HCT116 (cell line): ENCODE measurements around the gene CSTPP1.

Experiments
- EZH2 ChIP-seq: fragments of 200-600 bp; sonication (generic); IDR thresholded peaks from 2 replicates; pipeline ENCODE4 v1.6.1; 2017; ENCODE audit warnings: antibody characterized with exemption, mixed run types
- EZH2phosphoT487 ChIP-seq: fragments of 200-600 bp; IDR thresholded peaks from 2 replicates; pipeline ENCODE4 v1.6.1; 2018; ENCODE audit warnings: antibody characterized with exemption, borderline replicate concordance
- JUND ChIP-seq: IDR thresholded peaks from 2 replicates; pipeline ENCODE4 v1.6.1; 2012
- POLR2A ChIP-seq: IDR thresholded peaks from 2 replicates; pipeline ENCODE4 v1.7.0; 2011; ENCODE audit warnings: borderline replicate concordance; ENCODE audit not compliant: insufficient read depth, insufficient read length; ENCODE audit errors: extremely low read depth
- POLR2AphosphoS5 ChIP-seq: IDR thresholded peaks from 2 replicates; pipeline ENCODE4 v1.6.1; 2011; ENCODE audit warnings: mild to moderate bottlenecking, low read depth, low read length, moderate library complexity
- RAD21 ChIP-seq: IDR thresholded peaks from 2 replicates; pipeline ENCODE4 v1.6.1; 2012; ENCODE audit warnings: low read depth, mild to moderate bottlenecking
- TF ChIP-seq, protein P1 (sequence below), 3 experiments: fragments of 200-600 bp in 1 of 3; sonication (generic) in 1 of 3; IDR thresholded peaks in 2 of 3; conservative IDR thresholded peaks in 1 of 3; 2 replicates each; pipeline ENCODE4 v1.5.1; 2012 to 2017; ENCODE audit warnings: low read depth in 2 of 3, low read length in 2 of 3, antibody characterized with exemption in 1 of 3, borderline replicate concordance in 1 of 3, control low read depth in 1 of 3, mild to moderate bottlenecking in 1 of 3, mixed read lengths in 1 of 3, mixed run types in 1 of 3, moderate library complexity in 1 of 3; ENCODE audit not compliant: insufficient read depth in 1 of 3
- TF ChIP-seq, protein P2 (sequence below): IDR thresholded peaks from 2 replicates; pipeline ENCODE4 v1.6.1; 2011; ENCODE audit warnings: mild to moderate bottlenecking, low read length, moderate library complexity; ENCODE audit not compliant: insufficient replicate concordance; ENCODE audit errors: extremely low read depth
- TF ChIP-seq, protein P3 (sequence below): IDR thresholded peaks from 2 replicates; pipeline ENCODE4 v1.6.1; 2012; ENCODE audit warnings: low read depth

DNA sequence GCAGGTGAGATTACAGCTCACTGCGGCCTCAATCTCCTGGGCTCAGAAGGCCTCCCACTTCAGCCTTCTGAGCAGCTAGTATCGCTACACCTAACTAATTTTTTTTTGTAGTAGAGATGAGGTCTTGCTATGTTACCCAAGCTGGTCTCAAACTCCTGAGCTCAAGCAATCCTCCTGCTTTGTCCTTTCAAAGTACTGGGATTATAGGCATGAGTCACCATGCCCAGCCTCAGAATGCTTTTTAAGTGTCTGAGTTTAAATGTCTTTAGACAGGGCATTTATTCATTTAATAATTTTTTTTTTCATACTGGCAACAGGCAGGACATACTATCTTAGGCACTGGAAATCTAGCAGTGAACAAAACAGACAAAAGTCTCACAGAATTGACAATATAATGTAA lies 45.9 kb upstream of the CSTPP1 start:
- TF ChIP-seq POLR2AphosphoS5: no peak
- TF ChIP-seq, protein P1, sequence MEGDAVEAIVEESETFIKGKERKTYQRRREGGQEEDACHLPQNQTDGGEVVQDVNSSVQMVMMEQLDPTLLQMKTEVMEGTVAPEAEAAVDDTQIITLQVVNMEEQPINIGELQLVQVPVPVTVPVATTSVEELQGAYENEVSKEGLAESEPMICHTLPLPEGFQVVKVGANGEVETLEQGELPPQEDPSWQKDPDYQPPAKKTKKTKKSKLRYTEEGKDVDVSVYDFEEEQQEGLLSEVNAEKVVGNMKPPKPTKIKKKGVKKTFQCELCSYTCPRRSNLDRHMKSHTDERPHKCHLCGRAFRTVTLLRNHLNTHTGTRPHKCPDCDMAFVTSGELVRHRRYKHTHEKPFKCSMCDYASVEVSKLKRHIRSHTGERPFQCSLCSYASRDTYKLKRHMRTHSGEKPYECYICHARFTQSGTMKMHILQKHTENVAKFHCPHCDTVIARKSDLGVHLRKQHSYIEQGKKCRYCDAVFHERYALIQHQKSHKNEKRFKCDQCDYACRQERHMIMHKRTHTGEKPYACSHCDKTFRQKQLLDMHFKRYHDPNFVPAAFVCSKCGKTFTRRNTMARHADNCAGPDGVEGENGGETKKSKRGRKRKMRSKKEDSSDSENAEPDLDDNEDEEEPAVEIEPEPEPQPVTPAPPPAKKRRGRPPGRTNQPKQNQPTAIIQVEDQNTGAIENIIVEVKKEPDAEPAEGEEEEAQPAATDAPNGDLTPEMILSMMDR (IDR thresholded peaks at IDR 0.05 in 2 of 3, conservative IDR thresholded peaks at IDR 0.05 in 1 of 3; ENCODE audit: borderline replicate concordance in 1 of 3, insufficient read depth in 1 of 3, low read depth in 2 of 3, low read length in 2 of 3): no peak
- no peak for TF ChIP-seq POLR2A
- no peak for TF ChIP-seq RAD21
- TF ChIP-seq EZH2: no peak
- TF ChIP-seq, protein P2, sequence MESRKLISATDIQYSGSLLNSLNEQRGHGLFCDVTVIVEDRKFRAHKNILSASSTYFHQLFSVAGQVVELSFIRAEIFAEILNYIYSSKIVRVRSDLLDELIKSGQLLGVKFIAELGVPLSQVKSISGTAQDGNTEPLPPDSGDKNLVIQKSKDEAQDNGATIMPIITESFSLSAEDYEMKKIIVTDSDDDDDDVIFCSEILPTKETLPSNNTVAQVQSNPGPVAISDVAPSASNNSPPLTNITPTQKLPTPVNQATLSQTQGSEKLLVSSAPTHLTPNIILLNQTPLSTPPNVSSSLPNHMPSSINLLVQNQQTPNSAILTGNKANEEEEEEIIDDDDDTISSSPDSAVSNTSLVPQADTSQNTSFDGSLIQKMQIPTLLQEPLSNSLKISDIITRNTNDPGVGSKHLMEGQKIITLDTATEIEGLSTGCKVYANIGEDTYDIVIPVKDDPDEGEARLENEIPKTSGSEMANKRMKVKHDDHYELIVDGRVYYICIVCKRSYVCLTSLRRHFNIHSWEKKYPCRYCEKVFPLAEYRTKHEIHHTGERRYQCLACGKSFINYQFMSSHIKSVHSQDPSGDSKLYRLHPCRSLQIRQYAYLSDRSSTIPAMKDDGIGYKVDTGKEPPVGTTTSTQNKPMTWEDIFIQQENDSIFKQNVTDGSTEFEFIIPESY: no peak
- no peak for TF ChIP-seq EZH2phosphoT487
- TF ChIP-seq, protein P3, sequence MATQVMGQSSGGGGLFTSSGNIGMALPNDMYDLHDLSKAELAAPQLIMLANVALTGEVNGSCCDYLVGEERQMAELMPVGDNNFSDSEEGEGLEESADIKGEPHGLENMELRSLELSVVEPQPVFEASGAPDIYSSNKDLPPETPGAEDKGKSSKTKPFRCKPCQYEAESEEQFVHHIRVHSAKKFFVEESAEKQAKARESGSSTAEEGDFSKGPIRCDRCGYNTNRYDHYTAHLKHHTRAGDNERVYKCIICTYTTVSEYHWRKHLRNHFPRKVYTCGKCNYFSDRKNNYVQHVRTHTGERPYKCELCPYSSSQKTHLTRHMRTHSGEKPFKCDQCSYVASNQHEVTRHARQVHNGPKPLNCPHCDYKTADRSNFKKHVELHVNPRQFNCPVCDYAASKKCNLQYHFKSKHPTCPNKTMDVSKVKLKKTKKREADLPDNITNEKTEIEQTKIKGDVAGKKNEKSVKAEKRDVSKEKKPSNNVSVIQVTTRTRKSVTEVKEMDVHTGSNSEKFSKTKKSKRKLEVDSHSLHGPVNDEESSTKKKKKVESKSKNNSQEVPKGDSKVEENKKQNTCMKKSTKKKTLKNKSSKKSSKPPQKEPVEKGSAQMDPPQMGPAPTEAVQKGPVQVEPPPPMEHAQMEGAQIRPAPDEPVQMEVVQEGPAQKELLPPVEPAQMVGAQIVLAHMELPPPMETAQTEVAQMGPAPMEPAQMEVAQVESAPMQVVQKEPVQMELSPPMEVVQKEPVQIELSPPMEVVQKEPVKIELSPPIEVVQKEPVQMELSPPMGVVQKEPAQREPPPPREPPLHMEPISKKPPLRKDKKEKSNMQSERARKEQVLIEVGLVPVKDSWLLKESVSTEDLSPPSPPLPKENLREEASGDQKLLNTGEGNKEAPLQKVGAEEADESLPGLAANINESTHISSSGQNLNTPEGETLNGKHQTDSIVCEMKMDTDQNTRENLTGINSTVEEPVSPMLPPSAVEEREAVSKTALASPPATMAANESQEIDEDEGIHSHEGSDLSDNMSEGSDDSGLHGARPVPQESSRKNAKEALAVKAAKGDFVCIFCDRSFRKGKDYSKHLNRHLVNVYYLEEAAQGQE: no peak
- no peak for TF ChIP-seq JUND
